GM12874 (cell line): ENCODE results near the gene PRDM11.

ENCODE experiments used
- TF ChIP-seq, protein P1 (sequence below): IDR thresholded peaks from 2 replicates; pipeline ENCODE4 v1.5.1; 2011; ENCODE audit warnings: low read depth, mild to moderate bottlenecking, control low read depth, low read length, moderate library complexity; ENCODE audit not compliant: insufficient read depth

Gene PRDM11

DNA sequence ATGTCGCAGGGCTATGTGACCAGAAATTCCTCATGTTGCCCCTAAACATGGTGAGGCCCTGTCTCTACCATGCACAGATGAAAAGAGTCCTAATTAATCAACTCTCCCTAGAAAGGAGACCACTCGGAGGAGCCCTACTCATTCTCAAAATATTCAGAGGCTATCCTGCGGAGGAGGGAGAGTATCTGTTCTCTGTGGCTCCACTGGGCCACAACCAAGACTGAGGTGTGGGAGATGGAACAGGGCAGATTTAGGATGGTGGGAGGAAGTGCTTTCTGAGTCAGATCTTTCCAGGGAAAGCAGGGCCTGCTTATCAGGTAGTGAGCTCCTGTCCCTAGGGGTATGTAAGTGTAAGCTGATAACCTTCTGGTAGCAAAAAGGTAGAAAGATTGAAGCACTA is 37.0 kb upstream of the PRDM11 start:
- TF ChIP-seq, protein P1, sequence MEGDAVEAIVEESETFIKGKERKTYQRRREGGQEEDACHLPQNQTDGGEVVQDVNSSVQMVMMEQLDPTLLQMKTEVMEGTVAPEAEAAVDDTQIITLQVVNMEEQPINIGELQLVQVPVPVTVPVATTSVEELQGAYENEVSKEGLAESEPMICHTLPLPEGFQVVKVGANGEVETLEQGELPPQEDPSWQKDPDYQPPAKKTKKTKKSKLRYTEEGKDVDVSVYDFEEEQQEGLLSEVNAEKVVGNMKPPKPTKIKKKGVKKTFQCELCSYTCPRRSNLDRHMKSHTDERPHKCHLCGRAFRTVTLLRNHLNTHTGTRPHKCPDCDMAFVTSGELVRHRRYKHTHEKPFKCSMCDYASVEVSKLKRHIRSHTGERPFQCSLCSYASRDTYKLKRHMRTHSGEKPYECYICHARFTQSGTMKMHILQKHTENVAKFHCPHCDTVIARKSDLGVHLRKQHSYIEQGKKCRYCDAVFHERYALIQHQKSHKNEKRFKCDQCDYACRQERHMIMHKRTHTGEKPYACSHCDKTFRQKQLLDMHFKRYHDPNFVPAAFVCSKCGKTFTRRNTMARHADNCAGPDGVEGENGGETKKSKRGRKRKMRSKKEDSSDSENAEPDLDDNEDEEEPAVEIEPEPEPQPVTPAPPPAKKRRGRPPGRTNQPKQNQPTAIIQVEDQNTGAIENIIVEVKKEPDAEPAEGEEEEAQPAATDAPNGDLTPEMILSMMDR = no peak

DNA sequence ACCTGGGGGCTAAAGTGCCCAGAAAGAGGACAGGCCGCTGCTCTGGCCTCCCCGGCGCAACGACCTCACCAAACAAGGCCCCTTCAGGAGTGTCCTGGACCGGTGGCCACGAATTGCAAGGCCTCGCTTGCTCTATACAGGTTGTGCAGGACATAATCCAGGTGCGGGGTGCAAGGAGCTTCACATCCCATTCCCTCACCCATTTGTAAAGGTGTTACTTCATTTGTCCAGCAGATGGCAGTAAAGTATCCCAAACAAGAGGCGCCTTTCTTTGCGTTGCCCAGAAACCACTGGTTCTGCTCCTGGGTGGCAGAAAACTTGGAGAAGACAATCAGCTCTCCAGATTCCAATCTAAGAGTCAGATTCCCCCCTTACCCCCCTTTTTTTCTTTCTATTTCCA is 35.9 kb upstream of the PRDM11 start:
- TF ChIP-seq, protein P1 = peak; percentile 57

DNA sequence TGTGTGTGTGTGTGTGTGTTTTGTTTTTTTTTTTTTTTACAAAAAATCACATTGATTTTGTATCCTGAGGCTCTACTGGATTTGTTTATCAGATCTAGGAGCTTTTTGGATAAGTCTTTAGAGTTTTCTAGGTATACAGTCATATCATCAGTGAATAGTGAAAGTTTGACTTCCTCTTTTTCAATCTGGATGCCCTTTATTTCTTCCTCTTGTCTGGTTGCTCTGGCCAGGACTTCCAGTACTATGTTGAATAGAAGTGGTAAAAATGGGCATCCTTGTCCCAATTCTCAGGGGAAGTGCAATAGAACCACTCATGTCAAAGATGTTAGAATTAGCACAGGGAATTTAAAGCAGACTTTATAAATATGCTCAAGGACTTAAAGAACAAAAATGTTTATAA is 32.6 kb upstream of the PRDM11 start:
- TF ChIP-seq, protein P1 = no peak

DNA sequence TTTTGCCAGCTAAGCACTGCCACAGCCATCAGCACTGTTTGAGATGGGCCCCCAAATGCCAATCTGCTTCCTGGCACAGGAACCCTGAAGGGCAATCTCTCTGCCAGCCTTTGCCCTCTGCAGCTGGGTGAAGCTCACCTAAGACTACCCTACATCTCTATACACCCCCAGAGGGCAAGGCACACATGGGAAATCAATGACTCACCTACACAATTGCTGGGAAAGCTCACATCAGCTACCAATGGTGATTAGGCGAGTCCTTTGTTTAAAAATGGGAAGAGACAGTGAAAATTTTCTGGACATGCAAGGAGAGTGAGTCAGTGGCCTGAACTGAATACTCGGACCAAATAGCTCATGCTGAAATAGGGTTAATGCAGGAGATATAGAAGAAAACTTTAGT is 12.6 kb upstream of the PRDM11 start:
- TF ChIP-seq, protein P1 = no peak

DNA sequence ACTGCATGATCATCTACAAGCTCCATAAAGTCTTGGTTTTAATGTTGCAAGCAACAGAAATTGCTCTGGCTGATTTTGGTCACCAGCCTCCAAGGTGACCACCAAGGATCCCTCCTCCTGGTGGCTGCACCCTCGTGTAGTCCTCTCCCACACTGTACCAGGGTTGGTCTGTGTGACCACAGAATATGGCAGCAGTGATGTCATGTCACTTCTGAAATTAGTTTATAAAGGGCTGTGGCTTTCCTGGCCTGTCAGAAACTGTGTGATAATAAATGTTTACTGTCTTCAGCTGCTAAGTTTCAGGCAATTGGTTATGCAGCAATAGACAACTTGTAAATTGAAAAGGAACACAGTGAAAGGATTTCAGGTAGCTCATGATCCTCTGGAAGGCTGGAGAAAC is 5.3 kb upstream of the PRDM11 start:
- TF ChIP-seq, protein P1 = no peak

DNA sequence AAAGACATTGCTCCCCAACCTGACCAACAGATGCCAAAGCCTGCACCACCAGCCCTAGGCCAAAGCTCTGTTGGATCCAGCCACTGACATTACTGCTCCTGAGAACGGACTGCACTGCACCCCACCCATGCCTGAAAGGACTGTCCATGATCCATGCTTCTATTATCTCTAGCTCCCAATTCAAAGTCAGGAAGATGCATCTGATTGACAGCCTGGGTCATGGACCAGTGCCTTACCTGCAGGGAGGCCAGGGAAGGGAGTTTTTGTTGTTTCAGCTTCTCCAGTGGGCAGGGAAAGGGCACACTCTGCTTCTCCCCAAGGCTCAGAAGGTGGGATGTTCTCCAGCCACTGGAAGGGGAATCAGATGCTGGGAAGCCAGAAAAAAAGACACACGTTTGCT is 4.8 kb upstream of the PRDM11 start:
- TF ChIP-seq, protein P1 = no peak

DNA sequence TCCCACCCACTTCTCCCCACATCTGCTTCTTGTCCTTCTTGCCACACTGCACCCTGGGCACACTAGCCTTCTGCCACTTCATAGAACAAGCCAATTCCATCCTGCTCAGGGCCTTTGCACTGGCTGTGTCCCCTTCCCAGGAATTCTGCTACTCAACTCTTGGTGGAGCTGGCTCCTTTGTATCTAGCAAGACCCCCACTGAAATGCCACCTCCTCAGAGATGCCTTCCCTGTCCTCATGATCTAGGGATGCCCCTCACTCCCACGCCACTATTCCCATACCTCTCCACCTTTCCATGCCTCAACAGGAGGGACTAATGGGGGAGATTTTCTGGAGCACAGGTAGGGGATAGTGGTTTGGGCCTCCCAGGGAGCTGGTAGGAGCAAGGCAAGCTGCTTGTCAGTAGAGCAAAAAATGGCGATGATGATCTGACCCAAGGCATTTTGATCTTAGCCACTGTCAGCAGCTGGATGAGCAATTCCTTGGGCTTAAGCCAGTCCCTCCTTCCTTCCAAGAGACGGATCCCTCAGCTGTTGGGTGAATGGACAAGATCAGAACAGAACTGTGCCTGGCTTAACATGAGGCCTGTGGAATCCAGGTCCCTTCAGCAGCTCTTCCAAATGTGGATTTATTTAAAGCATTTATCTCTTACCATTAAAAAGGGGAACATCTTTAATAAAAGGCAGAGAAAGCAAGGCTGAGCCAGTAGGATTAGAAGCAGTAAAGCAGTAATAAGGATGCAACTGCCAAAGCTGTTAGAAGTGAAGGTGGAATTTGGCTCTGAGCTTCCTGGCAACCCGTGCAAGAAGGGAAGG is 4.0 kb upstream of the PRDM11 start:
- TF ChIP-seq, protein P1 = no peak
